ENCODE measurements around the gene ELP4. TPM values are rescaled to one million over a fixed set of nuclear protein-coding genes. Genes with fewer than 3 reads are reported as not detected.
A peak's percentile ranks its signal among the peaks of the same experiment; 100 is the strongest.

ELP4 gene
- polyA plus RNA-seq, 2 of the 4 experiments (the other 2 are of a cell fraction), result 16.9 to 26.0 TPM

GRCh38 chr11:31817054-31817620, 307.6 kb downstream of the ELP4 start:
- CTCF ChIA-PET, result interaction anchor here (0.6 to 1.7 kb wide), 5 partner anchors 27 to 476 kb away, joined by 3 to 5 read pairs (median 3); no protein-coding TSS in a partner anchor
- no peaks in the 10 kb centered on the region for H3K9me3 ChIP-seq
- peak in 1 of 2 experiments; percentile 35; a peak in 3 of 6 replicates for ATAC-seq
- 73% methylated on average over 48 of the region's 48 CpGs for WGBS (ENCODE audit: missing lambda C conversion rate)
- no peak for FAIRE-seq
- no peaks in the 10 kb centered on the region for H3K4me1 ChIP-seq
- TF ChIP-seq CBX8 (IDR thresholded peaks at IDR 0.05) (no peak), ZSCAN20 (CRISPR knock-in tag; IDR thresholded peaks at IDR 0.05) (no peak), ZC3H11A (IDR thresholded peaks at IDR 0.05) (no peak), ZNF302 (CRISPR knock-in tag; IDR thresholded peaks at IDR 0.05) (no peak), JUNB (IDR thresholded peaks at IDR 0.05) (no peak), MAFK (IDR thresholded peaks at IDR 0.05; ENCODE audit: partially characterized antibody) (no peak), RCOR1 (IDR thresholded peaks at IDR 0.05; ENCODE audit: low read depth, low read length) (no peak), TP53 (CRISPR knock-in tag; IDR thresholded peaks at IDR 0.05) (no peak), RNF2 (IDR thresholded peaks at IDR 0.05; ENCODE audit: borderline replicate concordance, low read depth) (no peak)
- TF ChIP-seq, protein P1, sequence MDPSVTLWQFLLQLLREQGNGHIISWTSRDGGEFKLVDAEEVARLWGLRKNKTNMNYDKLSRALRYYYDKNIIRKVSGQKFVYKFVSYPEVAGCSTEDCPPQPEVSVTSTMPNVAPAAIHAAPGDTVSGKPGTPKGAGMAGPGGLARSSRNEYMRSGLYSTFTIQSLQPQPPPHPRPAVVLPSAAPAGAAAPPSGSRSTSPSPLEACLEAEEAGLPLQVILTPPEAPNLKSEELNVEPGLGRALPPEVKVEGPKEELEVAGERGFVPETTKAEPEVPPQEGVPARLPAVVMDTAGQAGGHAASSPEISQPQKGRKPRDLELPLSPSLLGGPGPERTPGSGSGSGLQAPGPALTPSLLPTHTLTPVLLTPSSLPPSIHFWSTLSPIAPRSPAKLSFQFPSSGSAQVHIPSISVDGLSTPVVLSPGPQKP (IDR thresholded peaks at IDR 0.05; ENCODE audit: low read depth, low read length), result no peak
- TF ChIP-seq, protein P2, sequence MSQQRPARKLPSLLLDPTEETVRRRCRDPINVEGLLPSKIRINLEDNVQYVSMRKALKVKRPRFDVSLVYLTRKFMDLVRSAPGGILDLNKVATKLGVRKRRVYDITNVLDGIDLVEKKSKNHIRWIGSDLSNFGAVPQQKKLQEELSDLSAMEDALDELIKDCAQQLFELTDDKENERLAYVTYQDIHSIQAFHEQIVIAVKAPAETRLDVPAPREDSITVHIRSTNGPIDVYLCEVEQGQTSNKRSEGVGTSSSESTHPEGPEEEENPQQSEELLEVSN (IDR thresholded peaks at IDR 0.05; ENCODE audit: borderline replicate concordance, low read depth), result no peak
- DNase-seq (ENCODE audit: low read depth in 1 of 2, low spot score in 1 of 2), result no peak
- H3K4me3 ChIP-seq, result peak overlapping the region; percentile 38
- H3K4me2 ChIP-seq, result peak overlapping the region; percentile 75
- peak overlapping the region in 1 of 2 experiments; percentile 38; a peak in 2 of 6 replicates for H3K27ac ChIP-seq
- POLR2A ChIA-PET, result no interaction called here

GRCh38 chr11:31817621-31818424, 308.3 kb downstream of the ELP4 start:
- no peak overlapping the region for H3K4me3 ChIP-seq
- POLR2A ChIA-PET, result no interaction called here
- no peak for FAIRE-seq
- CTCF ChIA-PET, result interaction anchor here (0.6 to 1.7 kb wide), 4 partner anchors 27 to 477 kb away, joined by 3 to 5 read pairs (median 3); no protein-coding TSS in a partner anchor
- no peak for TF ChIP-seq POLR2AphosphoS2 (conservative IDR thresholded peaks at IDR 0.05; ENCODE audit: low read length)
- 0 out of 3 replicates have a peak overlapping the region, but pooled peaks have one; percentile 75 for H3K4me2 ChIP-seq
- H3K27ac ChIP-seq, result no peak overlapping the region
- no peaks in the 10 kb centered on the region for H3K4me1 ChIP-seq
- no peak for ATAC-seq
- DNase-seq (ENCODE audit: low read depth in 1 of 2, low spot score in 1 of 2), result no peak
- WGBS (ENCODE audit: missing lambda C conversion rate), result 94% methylated on average over 40 of the region's 58 CpGs
- H3K9me3 ChIP-seq, result no peaks in the 10 kb centered on the region

- Histone ChIP-seq H3K4me3 (no peak overlapping the region), H3K4me2 (no peak overlapping the region), H3K4me1 (no peaks in the 10 kb centered on the region), H3K9me3 (no peaks in the 10 kb centered on the region), H3K27ac (no peak overlapping the region)
- 81% methylated on average over 9 of the region's 9 CpGs for WGBS (ENCODE audit: missing lambda C conversion rate)
- ChIA-PET POLR2A (no interaction called here), CTCF (interaction anchor here (1.1 kb wide), 1 partner anchor 53 kb away, joined by 4 read pairs; no protein-coding TSS in a partner anchor)
- ATAC-seq (no peak), DNase-seq (ENCODE audit: low read depth in 1 of 2, low spot score in 1 of 2) (no peak), FAIRE-seq (no peak)
- TF ChIP-seq CHD2 (IDR thresholded peaks at IDR 0.05; ENCODE audit: low read length, partially characterized antibody) (no peak), CHD4 (IDR thresholded peaks at IDR 0.05; ENCODE audit: borderline replicate concordance) (no peak), RFX5 (IDR thresholded peaks at IDR 0.05) (no peak), CEBPB (IDR thresholded peaks at IDR 0.05) (no peak), HOXA7 (CRISPR knock-in tag; IDR thresholded peaks at IDR 0.05) (no peak), MYC (IDR thresholded peaks at IDR 0.05; ENCODE audit: borderline replicate concordance, low read length) (no peak), NFE2L2 (conservative IDR thresholded peaks at IDR 0.05; ENCODE audit: low read length) (no peak), NPAS2 (CRISPR knock-in tag; IDR thresholded peaks at IDR 0.05; ENCODE audit: borderline replicate concordance) (no peak), JUNB (IDR thresholded peaks at IDR 0.05) (no peak), SREBF2 (IDR thresholded peaks at IDR 0.05) (no peak), MAZ (IDR thresholded peaks at IDR 0.05; ENCODE audit: borderline replicate concordance, low read depth, low read length) (no peak), JUN (IDR thresholded peaks at IDR 0.05) (no peak), POLR2AphosphoS2 (conservative IDR thresholded peaks at IDR 0.05; ENCODE audit: low read length) (no peak), EP300 (IDR thresholded peaks at IDR 0.05) (no peak), PHF8 (IDR thresholded peaks at IDR 0.05; ENCODE audit: borderline replicate concordance, low read depth) (no peak)
- TF ChIP-seq, protein P3, sequence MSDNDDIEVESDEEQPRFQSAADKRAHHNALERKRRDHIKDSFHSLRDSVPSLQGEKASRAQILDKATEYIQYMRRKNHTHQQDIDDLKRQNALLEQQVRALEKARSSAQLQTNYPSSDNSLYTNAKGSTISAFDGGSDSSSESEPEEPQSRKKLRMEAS (IDR thresholded peaks at IDR 0.05), result no peak
Observed at GRCh38 chr11:31818425-31818755, 308.8 kb downstream of the ELP4 start.

All from A549 (cell line).